ENCODE results near the gene ARFGAP3. TPM values are rescaled to one million over a fixed set of nuclear protein-coding genes. Genes with fewer than 3 reads are reported as not detected.

ARFGAP3 gene
- polyA plus RNA-seq, 3 donors: 47.6 to 58.0 (median 53.5) TPM

Other genes starting within 250 kb of the ARFGAP3 start
- 100 to 1,000 TPM; 122 to 125 (median 122) TPM for gene POLDIP3, start 242.4 kb downstream of the ARFGAP3 start, polyA plus RNA-seq (ENCODE audit: insufficient read length in 3 of 3)
- not detected for gene ATP5MGL, start 216.7 kb downstream of the ARFGAP3 start, polyA plus RNA-seq (ENCODE audit: insufficient read length in 3 of 3)
- 100 to 1,000 TPM; 130 to 149 (median 146) TPM for gene CYB5R3, start 207.9 kb downstream of the ARFGAP3 start, polyA plus RNA-seq (ENCODE audit: insufficient read length in 3 of 3)
- gene A4GALT, start 136.4 kb downstream of the ARFGAP3 start, polyA plus RNA-seq (ENCODE audit: insufficient read length in 3 of 3): 10 to 100 TPM; 14.0 to 18.7 (median 14.1) TPM
- 10 to 100 TPM; 63.9 to 71.0 (median 69.7) TPM for gene PACSIN2, start 157.9 kb upstream of the ARFGAP3 start, polyA plus RNA-seq (ENCODE audit: insufficient read length in 3 of 3)
- 10 to 100 TPM; 21.2 to 24.2 (median 22.9) TPM for gene TTLL1, start 232.1 kb upstream of the ARFGAP3 start, polyA plus RNA-seq (ENCODE audit: insufficient read length in 3 of 3)

Measured in right renal cortex interstitium (tissue), 3 donors.